Amniotic stem cell (primary cell): Measurements from ENCODE around the gene LPAR5.

Experiments
- DNase-seq: peaks from one replicate; lab custom pipeline; 2025; lab: John Stamatoyannopoulos, UW

The LPAR5 gene

GRCh38 chr12:6638305-6638704, 2.5 kb upstream of the LPAR5 start:
- DNase-seq = no peak

DNA sequence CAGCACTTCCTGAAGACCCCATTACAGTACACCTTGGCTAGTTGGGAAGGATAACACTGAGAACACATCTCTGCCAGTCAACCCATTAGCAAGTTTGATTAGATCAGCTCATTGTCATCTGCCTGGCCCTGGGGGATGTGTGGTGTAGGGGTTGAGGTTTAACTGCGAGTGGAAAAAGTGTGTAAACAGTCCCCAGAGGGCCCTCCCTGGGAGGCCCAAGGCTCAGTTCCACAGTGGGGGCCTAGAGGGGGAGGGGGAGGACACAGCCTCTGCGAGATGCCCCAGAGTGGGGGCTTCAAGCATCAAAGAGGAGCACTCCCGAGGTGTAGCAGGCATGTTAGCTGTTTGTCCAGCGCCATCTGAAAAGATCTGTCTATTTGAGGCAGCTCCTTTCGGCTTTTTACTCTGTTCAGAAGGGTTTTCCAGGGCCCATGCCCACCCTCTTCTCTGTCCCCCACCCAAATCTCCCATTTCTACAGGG, 344 bp downstream of the LPAR5 start:
- DNase-seq = no peak

GRCh38 chr12:6632026-6632983, 3.5 kb downstream of the LPAR5 start:
- no peak for DNase-seq

DNA sequence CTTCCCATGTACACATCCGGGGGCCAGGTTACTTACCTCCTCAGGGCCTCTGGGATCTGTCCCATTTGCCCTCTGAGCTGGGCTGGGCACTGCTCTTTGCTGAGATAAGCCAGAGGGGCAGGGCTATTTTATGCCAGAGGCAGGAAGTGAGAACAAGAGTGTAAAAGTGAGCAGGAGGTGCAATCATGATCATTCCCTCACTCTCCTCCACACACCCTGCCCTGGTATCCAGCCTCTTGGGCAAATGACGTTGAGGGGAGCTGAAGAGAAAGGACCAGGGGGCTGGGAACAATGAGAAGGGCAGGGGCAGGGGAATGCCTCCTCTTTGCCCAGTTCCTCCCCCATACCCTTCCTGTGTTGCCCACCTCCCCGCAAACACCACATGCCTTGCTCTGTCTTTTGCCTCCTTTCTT, 4.2 kb downstream of the LPAR5 start:
- no peak for DNase-seq

- DNase-seq = no peak
These were observed 5.0 kb downstream of the LPAR5 start for GRCh38 chr12:6630736-6631135.

DNA sequence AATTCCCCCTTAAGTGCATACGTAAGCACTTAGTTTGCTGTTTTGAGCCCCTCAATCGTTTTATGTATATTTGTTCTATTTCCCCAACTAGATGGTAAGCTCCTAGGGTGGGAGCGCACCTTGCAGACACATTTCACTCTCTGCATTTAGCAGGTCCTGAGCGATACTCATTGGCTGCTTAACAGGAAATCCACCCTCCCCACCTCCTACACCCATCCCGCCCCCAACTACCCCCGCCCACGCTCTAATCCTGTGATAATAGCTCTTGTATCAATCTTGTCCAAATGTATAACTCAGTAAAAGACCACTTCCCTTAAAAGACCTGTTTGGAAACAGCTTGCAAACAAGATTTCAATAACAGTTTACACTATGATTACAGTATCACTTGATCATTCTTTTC, 8.1 kb downstream of the LPAR5 start:
- no peak for DNase-seq

DNA sequence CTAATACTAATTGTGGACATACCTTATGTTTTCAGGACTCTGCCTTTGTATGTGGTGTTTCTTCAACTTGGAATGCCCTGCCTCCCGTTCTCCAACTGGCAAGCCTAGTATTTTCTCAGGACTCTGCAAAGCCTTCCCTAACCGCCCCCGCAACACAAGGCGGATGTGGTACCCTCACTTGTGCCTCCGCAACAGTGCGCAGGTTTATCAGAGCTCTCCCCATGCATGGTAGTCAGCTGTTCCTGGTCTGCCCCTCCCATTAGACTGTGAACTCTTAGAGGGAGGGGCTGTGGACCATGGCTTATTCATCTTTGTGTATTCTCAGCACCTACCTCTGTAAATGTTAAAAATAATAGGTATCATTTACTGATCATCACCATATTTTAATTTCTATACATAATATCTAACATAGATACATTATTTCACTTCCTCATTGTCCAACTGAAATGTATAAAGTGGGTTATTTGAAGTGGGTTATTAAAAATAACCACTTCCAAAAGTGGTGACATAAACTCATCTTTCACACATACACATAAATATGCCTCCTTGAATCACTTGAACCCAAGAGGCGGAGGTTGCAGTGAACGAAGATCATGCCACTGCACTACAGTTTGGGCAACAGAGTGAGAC, 9.0 kb downstream of the LPAR5 start:
- no peak for DNase-seq

DNA sequence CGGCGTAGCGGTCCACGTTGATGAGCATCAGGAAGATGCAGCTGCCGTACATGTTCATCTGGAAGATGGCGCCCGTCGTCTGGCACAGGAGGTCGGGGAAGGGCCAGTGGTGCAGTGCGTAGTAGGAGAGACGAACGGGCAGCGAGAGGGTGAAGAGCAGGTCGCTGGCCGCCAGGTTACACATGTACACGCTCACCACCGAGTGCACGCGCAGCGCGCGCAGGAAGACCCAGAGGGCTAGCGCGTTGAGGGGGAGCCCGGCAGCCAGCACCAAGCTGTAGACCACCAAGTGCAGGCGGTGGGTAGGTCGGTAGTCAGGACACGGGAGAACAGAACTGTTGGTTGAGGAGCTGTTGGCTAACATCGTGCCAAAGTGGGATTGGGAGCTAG, 14.9 kb downstream of the LPAR5 start:
- DNase-seq = no peak

DNA sequence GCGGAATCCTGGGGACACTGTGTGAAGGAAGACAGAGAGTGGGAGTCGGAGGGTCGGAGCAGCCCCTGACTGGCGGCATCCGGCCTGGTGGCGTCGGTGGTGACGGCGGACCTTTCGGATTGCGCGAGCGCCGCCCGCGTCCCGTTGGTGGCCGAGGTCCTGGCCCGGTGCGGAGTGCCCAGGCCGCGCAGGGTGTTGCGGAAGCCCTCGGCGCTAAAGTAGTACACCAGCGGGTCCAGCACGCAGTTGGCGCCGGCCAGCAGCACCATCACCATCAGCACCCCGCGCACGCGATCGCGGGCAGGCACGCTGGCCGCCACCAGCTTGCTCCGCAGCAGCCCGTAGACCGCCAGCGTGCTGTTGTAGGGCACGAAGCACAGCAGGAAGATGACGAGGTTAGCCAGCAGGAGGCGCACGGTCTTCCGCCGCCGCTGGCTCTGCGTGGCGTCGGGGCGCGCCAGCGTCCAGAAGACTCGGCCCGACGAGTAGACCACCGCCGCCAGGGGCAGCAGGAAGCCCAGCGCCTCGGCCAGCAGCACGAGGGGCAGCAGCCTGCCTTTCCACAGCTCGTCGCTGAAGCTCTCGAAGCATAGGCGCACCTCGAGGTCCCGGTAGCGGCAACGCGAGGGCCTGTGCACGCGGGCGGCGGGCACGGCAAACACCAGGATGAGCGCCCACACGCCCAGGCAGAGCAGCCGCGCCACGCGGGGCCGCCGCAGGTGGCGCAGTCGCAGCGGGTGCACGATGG, 15.4 kb downstream of the LPAR5 start:
- no peak for DNase-seq

- DNase-seq = no peak
These were observed 17.1 kb downstream of the LPAR5 start for GRCh38 chr12:6618483-6619225.

- no peak for DNase-seq
These were observed 20.0 kb downstream of the LPAR5 start for GRCh38 chr12:6615802-6616201.

DNA sequence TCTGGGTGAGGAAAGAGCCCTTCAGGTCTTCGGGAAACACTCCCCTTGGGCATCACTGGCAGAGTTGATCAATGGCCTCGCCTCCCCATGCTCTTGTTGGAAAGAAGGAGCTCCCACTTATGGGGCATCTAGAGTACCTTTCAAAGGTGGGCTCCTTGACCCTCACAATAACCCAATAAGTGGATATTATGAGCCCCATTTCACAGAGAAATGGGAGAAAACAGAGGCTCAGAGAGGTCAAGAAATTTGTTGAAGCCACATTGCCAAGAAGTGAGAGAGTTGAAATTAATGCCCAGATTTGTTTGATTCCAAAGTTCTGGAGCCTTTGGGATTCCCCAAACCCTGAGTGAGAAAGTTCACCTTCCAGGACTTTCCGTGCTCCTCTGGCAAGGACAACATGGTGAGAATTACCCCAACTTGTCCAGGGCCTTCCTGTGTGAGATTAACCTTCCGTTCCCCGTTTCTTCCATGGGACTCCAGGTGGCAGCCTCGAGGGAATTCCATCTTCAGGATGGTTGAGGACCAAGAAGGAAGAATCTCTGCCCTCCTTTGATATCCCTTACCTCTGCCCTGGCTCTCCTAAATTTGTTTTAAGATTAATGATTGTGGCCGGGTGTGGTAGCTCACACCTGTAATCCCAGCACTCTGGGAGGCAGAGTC, 21.1 kb downstream of the LPAR5 start:
- no peak for DNase-seq

- DNase-seq = peak; percentile 79
These were observed 21.8 kb downstream of the LPAR5 start for GRCh38 chr12:6613776-6614512.

- DNase-seq = no peak
These were observed 22.6 kb downstream of the LPAR5 start for GRCh38 chr12:6613015-6613775.

GRCh38 chr12:6612652-6613014, 23.1 kb downstream of the LPAR5 start:
- no peak for DNase-seq

- DNase-seq = no peak
These were observed 23.5 kb downstream of the LPAR5 start for GRCh38 chr12:6612247-6612646.

DNA sequence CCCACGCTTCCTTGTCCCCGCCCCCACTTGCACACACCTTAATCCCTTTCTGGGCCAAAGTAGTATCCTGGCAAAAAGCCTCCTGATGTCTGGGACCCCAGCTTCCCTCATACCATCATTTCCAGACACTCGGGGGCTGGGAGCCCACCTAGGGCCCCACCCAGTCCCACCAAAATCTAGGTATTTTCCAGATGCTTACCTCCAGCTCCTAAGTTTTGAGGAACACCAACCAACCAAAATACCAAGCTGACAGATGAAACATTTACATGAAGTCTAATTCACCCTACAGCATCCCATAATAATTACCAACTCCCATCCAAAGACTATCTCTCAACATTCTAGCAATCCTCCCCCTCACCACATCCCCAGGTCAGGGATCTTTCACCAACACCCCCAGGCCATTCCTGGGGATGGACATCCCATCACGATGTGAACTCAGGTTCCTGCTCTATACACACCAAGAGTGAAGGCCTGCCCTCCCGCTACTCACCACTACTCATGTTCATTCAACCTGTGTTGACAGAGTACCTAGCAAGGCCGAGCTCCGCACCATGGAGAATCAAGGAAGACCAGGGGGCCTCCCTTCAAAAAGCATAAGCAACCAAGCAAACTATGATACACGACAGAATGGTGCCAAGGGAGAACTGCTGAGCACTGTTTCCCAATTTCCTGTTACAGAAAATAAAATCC, 27.0 kb downstream of the LPAR5 start:
- no peak for DNase-seq

DNA sequence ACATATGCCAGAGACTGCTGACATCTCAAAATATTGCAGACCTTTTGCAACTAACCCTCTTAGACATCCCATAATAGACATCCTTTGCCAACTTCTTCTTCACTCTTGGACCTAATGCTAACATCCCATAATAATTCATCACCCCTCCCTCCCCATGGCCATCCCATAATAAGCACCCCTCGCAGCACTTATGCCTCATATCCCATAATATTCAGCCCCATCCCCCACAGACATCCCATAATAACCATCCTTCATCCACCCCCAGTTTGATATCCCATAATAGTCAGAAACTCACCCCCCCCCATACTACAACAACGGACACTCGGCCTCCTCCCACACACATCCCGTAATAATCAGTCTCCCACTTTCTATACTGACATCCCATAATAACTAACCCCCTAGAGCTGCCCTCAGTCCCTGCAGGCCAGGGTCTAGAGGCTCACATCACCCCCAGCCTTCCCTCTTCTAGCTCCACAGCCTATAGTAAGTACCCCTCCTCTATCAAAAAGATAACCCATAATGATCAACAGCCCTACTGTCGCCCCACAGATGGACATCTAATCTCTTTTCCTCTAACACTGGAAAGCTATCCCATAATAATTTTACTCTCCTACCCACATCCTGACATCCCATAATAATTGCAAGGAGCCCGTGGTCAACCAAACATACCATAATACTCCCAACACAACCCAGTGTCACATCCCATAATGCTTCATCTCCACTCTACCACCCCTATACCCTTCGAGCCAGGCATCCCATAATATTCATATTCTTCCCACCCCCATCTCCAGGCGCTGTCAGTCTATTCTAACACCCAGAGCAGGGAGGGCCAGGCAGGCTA, 27.8 kb downstream of the LPAR5 start:
- DNase-seq = no peak
